ENCODE data around the gene PPIL3.

The PPIL3 gene

DNA sequence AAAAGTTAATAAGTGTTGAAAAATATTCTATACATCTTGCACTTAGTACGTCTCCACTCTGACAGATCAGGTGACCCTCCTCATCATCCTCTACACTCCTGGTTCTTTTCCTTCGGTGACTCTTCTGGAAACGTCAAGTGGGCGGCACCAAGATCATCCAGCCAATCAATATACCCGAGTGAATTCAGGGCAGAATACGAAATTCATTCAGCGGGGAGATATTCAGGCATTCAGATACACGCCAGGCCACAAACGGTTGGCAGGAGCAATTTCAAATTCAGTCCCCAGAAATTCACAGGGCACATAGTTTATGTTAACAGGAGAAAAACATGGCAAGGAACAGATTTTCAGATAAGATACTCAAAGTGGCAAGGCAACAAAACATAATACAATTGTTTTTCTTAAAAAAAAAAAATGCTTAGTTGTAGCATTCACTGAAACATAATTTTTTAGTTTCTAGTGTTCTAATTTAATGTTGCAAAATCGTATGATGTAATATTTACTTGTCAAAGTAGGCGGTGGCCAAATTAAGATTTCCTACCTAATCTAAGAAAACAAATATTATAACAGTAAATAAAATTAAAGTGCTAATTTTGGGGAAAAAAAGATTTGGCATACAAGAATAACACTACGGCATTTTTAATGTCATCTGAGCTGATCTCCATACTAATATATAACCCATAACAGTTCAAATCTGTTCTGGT, 28.6 kb downstream of the PPIL3 start:
- peak; percentile 32 for DNase-seq

DNA sequence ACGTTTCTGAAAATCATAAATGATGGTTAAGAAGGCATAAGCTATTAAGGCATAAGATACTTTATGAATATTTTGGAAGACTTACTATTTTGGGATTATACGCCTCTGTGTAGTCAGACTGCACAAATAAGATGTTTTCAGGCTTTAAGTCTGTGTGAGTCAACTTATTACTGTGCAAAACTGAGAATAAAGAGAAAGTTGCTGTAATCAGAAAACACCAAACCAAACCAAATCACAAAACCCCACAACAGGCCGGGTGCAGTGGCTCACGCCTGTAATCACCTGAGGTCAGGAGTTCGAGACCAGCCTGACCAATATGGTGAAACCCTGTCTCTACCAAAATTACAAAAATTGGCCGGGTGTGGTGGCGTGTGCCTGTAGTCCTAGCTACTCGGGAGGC, 32.1 kb downstream of the PPIL3 start:
- no peak for DNase-seq

DNA sequence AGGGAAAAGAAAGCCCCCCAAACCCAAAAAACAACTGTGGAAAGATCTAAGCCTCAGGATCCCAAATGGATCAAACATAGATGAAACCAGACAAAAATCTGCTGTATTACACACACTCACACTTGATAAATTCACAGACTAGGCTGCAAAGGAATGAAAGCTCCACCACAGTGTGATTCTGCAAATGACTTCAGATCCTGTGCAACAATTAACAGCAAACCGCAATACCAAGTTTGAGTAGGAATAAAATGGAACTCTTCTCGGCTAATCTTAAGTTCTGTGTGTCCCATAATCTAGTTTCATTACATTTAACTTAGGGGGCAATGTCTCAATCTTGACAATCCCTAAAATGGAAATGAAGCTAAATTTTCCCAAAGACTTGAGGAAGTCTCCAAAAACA, 36.3 kb downstream of the PPIL3 start:
- DNase-seq = no peak

DNA sequence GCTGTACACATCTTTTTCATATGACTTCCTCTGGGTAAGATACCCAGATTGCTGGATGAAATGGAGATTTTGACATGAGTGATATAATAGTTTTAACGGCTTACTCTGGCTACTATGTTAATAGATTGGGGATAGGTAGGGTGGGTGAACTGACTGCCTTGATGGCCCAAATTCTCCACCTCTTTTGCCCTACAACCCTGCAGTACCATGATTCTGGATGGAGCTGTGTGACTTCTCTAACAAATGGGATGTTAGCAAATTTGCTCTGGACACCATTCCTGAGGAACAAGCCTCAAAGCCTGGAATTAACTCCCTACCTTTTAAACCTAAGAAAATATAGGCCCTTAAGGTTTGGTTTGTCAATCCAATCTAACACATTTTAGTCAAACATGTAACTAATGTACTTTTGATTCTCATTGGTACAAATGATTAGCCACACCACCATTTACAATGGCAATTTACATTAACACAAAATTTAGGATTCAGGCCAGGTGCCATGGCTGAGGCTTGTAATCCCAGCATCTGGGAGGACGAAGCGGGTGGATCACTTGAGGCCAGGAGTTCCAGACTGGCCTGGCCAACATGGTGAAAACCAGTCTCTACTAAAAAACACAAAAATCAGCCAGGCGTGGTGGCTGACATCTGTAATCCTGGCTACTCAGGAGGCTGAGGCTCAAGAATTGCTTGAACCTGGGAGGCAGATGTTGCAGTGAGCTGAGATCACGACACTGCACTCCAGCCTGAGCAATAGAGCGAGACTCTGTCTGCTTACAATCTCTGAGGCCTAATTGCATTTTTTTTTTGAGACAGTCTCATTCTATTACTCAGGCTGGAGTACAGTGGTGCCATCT, 37.3 kb downstream of the PPIL3 start:
- no peak for DNase-seq

DNA sequence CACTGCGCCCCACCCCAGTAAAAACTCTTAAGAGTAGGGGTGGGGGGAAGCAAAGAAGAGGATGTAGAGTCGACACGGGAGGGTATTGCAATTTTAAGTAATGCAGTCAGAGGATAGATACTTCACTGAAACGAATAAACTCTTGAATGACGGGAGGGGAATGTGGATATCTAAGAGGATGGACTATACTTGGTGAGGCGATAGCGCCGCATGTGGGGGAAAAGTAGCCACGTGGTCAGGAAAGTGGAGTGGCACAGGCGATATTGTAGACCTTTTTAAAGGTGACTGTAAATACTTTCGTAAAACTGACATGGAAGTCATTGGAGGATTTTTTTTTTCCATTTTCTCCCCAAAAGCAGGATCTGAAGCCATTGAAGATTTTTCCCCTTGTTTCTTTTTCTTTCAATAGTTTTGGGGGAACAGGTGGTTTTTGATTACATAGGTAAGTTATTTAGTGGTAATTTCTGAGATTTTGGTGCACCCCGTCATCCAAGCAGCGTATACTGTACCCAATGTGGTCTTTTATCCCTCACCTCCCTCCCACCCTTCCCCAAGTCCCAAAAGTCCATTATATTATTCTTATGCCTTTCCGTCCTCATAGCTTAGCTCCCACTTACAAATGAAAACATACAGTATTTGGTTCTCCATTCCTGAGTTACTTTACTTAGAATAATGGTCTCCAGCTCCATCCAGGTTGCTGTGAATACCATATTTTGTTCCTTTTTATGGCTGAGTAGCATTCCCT, 38.2 kb downstream of the PPIL3 start:
- DNase-seq = no peak

DNA sequence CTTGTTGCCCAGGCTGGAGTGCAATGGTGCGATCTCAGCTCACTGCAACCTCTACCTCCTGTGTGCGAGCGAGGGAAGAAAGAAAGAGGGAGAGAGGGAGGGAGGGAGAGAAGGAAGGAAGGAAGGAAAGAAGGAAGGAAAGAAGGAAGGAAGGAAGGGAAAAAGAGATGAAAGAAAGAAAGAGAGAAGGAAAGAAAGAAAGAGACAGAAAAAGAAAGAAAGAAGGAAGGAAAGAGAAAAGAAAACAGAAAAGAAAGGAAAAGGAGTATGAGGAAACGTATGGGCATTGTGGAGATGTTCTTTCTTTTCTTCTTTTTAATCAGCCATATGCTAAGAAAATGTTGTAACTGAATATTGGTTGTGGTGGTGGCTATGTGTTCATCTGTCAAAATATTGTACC, 40.9 kb downstream of the PPIL3 start:
- DNase-seq = no peak

DNA sequence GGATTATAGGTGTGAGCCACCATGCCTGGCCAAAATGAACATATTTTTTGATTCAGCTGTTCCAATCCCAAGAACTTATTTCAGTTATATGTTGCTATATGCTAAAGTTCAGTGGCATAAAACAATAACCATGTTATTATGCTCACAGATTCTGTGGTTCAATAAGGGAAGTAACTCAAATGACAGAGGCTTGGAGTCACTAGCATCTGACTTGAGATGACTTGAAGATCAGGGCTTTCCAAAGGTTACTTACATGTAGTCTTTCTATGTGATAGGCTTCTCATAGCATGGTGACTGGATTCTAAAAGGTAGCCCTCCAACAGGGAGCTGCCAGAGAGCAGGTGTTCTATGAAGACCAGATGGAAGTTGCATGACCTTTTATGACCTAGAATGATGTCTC, 41.6 kb downstream of the PPIL3 start:
- DNase-seq = no peak

DNA sequence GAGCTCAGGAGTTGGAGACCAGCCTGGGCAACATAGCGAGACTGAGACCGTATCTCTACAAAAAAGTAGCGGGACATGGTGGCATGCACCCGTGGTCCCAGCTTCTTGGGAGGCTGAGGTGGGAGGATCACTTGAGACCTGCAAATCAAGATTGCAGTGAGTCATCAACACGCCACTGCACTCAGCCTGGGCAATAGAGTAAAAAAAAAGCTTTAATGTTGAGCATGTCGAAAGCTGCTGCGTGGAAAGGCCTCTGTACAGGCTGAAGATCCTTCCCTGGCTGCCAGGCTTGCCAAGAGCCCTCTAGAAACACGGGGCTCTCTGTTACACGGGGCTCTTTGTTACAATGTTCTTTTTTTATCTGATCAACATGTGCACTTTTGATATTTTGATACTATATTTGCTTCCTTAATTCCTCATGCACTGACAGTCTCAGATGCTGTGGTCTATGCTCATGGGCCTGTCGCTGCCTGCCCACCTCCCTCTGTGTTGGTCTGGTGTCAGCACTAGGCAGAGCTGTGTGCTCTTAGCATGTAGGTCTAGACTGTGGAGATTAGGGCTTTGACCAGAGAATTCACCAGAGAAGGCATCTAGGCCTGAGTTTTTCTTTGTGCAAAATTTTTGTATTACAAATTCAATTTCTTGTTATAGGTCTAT, 43.1 kb downstream of the PPIL3 start:
- no peak for DNase-seq

DNA sequence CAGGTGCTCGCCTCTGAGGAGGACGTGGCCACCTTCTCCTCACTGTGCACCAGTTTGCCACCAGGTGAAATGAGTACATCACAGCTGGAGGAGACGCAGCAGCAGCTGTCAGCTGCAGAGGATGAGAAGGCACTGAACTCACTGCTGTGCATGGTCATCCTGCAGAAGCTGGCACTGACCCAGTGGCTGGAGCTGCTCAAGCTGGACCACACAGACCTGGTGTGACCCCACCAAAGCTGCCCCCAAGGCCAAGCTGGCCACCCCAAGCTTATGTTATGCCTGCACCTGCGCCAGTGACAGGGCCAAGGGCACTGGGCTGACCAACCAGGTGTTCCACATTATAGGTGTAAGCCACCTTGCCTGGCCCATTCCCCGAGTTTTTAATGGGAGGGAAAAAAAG, 43.7 kb downstream of the PPIL3 start:
- DNase-seq = no peak

DNA sequence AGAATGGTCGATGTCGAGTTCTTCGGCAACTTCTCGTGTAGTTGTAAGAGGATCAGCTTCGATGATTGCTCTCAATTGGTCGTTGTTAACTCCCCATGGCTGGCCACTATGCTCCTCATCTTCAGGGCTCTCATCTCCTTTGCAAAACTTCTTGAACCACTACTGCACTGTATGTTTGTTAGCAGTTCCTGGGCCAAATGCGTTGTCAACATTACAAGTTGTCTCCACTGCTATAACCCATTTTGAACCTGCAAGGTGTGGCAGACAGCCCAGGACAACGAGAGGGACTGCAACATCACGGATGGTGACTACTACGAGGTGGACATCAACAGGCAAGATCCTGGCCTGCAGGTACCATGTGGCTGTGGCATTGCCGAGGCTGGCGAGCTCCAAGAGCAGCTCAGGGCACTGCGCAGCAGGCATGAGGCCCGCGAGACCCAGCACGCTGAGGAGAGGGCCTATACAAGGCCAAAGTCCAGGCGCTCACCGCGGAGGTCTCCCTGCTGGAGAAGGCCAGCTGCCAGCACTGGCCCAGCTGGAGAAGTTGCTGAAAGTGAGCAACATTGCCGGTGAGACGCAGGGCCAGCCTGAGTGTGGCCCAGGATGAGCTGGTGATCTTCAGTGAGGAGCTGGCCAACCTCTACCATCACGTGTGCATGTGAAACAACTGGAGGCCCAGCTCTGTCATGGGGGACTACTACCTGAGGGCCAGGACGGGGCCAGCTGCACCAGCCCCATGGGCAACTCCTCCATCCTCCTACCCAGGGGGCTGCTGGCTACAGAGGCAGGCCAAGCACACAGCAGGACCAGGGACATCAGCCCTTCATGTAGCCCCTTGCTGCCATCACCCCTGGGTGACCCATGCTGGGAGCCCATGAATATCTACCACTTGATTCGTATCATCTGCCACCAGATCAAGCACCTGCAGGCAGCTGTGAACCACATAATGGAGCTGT, 44.6 kb downstream of the PPIL3 start:
- no peak for DNase-seq

DNA sequence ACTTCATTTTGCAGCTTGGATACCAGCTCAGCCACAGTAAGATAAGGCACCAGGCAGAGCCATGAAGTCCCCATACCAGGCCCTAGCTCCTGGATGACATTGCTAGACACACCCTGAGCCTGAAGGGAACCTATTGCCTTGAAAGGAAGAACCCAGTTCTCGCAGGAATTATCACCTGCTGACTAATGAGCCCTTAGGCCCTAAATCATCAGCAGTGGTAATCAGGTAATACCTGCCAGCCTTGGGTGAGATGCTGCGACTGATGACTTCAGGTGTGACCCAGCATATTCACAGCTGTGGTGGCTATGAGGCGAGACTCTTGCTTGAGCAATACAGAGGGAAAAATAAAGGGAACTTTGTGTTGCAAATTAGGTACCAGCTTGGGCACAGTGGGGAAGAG, 49.4 kb downstream of the PPIL3 start:
- no peak for DNase-seq

DNA sequence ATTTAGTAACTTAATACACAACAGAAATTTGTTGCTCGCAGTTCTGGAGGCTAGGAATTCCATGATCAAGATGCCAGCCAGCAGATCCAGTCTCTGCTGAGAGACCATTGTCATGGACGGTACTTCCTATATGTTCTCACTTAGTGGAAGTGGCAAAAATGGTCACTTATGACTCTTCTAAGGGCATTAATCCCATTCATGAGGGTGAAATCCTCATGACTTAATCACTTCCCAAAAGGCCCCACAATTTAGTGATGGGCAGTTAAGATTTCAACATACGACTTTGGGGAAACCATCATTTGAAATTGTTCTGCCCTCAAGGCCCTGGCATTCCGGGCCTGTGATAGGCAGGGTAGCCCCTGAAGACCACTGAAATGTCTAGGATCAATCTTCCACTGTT, 54.2 kb downstream of the PPIL3 start:
- no peak for DNase-seq

DNA sequence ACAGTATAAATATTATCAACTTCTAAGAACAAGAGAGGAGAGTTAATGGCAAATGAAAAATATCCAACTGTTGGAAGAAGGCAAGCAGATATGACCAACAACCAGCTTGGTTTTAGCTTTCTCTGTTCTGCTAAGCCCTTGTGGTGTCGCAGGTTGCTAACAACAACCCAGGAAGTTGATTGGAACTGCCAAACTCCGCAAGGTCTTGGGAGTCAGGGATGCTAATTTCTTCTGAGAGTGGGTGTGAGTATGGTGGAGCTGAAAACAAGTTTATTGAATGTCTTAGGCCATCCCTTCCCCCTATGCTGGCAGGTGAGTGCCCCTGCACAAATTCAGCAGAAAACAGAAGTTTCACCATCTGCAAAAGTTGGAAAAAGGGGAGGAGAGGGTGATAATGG, 59.6 kb downstream of the PPIL3 start:
- no peak for DNase-seq

DNA sequence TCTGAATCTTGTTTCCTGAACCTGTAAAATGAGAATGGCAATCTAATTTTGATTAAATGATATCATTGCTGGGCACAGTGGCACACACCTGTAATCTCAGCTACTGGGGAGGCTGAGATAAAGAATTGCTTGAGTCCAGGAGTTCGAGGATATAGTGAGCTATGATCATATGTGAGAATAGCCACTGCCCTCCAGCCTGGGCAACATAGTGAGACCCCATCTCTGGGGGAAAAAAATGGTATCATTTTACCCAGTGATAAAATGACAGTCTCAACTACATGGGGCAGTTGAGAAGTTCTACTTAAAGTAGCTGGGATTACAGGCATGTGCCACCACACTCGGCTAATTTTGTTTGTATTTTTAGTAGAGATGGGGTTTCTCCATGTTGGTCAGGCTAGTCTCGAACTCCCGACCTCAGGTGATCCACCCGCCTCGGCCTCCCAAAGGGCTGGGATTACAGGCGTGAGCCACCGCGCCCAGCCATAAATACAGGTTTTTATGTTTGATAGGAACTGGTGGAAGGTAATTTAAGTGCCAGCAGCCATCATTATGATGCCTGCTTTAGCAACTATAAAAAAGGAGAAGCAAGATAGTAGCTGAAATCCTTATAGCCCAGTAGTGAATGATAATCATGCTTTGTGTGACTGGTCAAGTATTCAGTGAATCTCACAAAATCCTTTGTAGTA, 60.2 kb downstream of the PPIL3 start:
- DNase-seq = no peak

DNA sequence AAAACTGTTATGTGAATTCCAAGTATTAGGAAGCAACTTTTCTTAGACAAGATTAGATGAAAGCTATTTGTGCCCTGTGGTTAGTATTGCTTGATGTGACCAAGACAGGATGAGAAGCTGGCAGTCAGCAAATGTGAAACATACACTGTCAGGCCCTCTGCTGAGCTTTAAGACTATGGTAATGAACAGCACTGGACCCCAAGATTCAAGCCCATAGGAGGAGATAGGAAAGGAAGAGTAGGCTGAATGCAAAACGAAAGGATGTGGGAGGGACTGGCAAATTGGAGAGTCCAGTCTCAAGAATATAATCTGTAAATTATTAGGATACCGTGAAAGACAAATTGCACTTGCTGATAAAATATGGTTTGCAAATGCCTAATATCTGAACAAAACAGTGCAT, 60.8 kb downstream of the PPIL3 start:
- DNase-seq = no peak

DNA sequence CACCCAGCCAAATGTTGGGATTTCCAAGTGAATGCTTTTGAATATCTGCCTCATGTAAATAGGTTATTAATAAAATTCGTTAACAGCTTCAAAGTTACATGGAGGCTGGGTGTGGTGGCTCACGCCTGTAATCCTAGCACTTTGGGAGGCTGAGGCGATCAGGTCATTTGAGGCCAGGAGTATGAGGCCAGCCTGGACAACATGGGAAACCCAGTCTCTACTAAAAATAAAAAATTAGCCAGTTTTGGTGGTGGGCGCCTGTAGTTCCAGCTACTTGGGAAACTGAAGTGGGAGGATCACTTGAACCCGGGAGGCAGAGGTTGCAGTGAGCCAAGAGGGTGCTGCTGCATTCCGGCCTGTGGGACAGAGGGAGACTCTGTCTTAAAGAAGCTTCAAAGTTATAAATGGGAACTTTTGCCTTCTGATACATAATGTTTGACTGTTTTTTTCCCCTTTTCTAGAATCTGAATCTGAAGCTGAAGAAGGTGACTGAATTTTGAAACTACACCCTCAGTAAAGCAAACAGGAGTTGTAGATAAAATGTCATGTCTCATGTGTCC, 67.1 kb downstream of the PPIL3 start:
- no peak for DNase-seq
